Mesothelial cell of epicardium (in vitro differentiated cells): ENCODE measurements around the gene ATP2A3. TPM values are rescaled to one million over a fixed set of nuclear protein-coding genes. Genes with fewer than 3 reads are reported as not detected.

Experiments
- DNase-seq, 2 experiments: peaks; one replicate each; pipeline ENCODE4 v3.0.0; 2021; ENCODE audit warnings: low spot score in 2 of 2; ENCODE audit not compliant: unreplicated experiment in 2 of 2
- H3K27ac Mint-ChIP-seq: 2 replicates; pipeline ENCODE4 v1.8.0; 2021; ENCODE audit warnings: mixed read lengths
- H3K27me3 Mint-ChIP-seq: 2 replicates; pipeline ENCODE4 v1.8.0; 2021; ENCODE audit warnings: low read depth, mixed read lengths
- H3K36me3 Mint-ChIP-seq: 2 replicates; pipeline ENCODE4 v1.8.0; 2021; ENCODE audit warnings: mixed read lengths
- H3K4me1 Mint-ChIP-seq: 2 replicates; pipeline ENCODE4 v1.8.0; 2021; ENCODE audit warnings: mixed read lengths
- H3K4me3 Mint-ChIP-seq: 2 replicates; pipeline ENCODE4 v1.8.0; 2021; ENCODE audit warnings: mild to moderate bottlenecking, moderate library complexity, mixed read lengths
- H3K9me3 Mint-ChIP-seq: 2 replicates; pipeline ENCODE4 v1.8.0; 2021; ENCODE audit warnings: mixed read lengths
- total RNA-seq: library from RNA; stranded (reverse); gene quantifications from 3 replicates; pipeline ENCODE4 v1.2.1, GENCODE V29; 2021
- TF ChIP-seq, protein P1 (sequence below): fragments of 200-600 bp; sonication (generic); IDR thresholded peaks from one replicate; pipeline ENCODE4 v1.5.0; 2021; ENCODE audit warnings: antibody characterized with exemption; ENCODE audit not compliant: unreplicated experiment

ATP2A3 gene
- total RNA-seq, 1 donor from 2014 or later = 4.1 TPM

DNA sequence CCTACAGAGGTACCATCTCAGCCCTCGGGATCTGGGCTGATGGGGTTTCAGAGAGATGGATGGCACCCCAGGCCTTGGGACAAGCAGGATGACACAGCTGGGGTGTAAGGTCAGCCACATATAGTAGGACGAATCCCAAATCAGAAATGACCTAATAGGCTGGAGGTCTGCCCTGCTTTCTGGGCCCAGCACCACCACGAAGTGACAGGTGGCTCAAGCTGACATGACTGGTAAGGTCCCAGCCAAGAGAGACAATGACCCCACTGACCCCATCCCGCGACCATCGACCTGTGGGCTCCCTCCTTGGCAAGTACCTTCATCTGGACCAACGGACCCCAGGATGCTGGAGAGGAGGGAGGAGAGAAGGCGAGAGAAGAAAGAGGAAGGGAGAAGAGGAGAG, 87.0 kb downstream of the ATP2A3 start:
- no peak for DNase-seq
- TF ChIP-seq, protein P1, sequence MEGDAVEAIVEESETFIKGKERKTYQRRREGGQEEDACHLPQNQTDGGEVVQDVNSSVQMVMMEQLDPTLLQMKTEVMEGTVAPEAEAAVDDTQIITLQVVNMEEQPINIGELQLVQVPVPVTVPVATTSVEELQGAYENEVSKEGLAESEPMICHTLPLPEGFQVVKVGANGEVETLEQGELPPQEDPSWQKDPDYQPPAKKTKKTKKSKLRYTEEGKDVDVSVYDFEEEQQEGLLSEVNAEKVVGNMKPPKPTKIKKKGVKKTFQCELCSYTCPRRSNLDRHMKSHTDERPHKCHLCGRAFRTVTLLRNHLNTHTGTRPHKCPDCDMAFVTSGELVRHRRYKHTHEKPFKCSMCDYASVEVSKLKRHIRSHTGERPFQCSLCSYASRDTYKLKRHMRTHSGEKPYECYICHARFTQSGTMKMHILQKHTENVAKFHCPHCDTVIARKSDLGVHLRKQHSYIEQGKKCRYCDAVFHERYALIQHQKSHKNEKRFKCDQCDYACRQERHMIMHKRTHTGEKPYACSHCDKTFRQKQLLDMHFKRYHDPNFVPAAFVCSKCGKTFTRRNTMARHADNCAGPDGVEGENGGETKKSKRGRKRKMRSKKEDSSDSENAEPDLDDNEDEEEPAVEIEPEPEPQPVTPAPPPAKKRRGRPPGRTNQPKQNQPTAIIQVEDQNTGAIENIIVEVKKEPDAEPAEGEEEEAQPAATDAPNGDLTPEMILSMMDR = no peak
- Mint-ChIP-seq H3K4me1 (peaks cover 10% of the 10 kb centered on the region), H3K36me3 (peaks cover 13% of the 10 kb centered on the region), H3K27me3 (no peaks in the 10 kb centered on the region), H3K4me3 (no peak overlapping the region), H3K9me3 (no peaks in the 10 kb centered on the region), H3K27ac (no peak overlapping the region)

DNA sequence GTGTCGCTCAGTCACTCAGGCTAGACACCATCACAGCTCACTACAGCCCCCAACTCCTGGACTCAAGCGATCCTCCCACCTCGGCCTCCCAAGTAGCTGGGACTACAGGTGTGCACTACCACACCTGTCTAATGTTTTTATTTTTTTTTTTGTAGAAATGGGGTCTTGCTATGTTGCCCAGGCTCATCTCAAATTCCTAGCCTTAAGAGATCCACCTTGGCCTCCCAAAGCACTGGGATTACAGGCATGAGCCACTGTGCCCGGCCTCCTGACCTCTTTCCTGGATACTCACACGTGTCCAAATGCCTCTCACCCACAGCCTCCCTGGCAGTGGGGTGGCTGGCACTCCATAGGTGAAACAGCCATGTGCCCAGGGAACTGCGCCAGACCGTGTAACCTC, 88.9 kb downstream of the ATP2A3 start:
- TF ChIP-seq, protein P1 = no peak
- H3K27ac Mint-ChIP-seq = no peak overlapping the region
- H3K27me3 Mint-ChIP-seq = no peaks in the 10 kb centered on the region
- no peak overlapping the region for H3K4me3 Mint-ChIP-seq
- DNase-seq = no peak
- H3K4me1 Mint-ChIP-seq = peaks cover 12% of the 10 kb centered on the region
- no peaks in the 10 kb centered on the region for H3K9me3 Mint-ChIP-seq
- peaks cover 18% of the 10 kb centered on the region for H3K36me3 Mint-ChIP-seq

Other genes starting within 250 kb of the ATP2A3 start
- gene HASPIN, start 240.5 kb downstream of the ATP2A3 start, total RNA-seq = 4.2 to 5.2 TPM (median 4.4 TPM) in 3 replicates
- 19.8 to 20.6 TPM (median 20.4 TPM) in 3 replicates for gene ITGAE, start 163.2 kb downstream of the ATP2A3 start, total RNA-seq
- gene NCBP3, start 118.2 kb downstream of the ATP2A3 start, total RNA-seq = 88.8 to 97.0 TPM (median 91.4 TPM) in 3 replicates
- 3.8 to 4.3 TPM (median 4.3 TPM) in 3 replicates for gene CAMKK1, start 71.4 kb downstream of the ATP2A3 start, total RNA-seq
- gene P2RX1, start 48.0 kb downstream of the ATP2A3 start, total RNA-seq = 0.16 to 0.22 TPM (median 0.18 TPM) in 3 replicates
- 42.2 to 45.9 TPM (median 44.1 TPM) in 3 replicates for gene ZZEF1, start 178.6 kb upstream of the ATP2A3 start, total RNA-seq
- gene CYB5D2, start 178.8 kb upstream of the ATP2A3 start, total RNA-seq = 13.6 to 15.9 TPM (median 14.9 TPM) in 3 replicates